ENCODE measurements around the gene LUC7L. TPM values are rescaled to one million over a fixed set of nuclear protein-coding genes. Genes with fewer than 3 reads are reported as not detected.
A peak's percentile ranks its signal among the peaks of the same experiment; 100 is the strongest.
"Not testable (repeated sequence)": the region's sequence is repeated elsewhere in the genome, so short reads cannot be mapped to it uniquely, and the experiment has no call there.

The LUC7L gene
- total RNA-seq, 1 donor from 2014 or later = 109 TPM

DNA sequence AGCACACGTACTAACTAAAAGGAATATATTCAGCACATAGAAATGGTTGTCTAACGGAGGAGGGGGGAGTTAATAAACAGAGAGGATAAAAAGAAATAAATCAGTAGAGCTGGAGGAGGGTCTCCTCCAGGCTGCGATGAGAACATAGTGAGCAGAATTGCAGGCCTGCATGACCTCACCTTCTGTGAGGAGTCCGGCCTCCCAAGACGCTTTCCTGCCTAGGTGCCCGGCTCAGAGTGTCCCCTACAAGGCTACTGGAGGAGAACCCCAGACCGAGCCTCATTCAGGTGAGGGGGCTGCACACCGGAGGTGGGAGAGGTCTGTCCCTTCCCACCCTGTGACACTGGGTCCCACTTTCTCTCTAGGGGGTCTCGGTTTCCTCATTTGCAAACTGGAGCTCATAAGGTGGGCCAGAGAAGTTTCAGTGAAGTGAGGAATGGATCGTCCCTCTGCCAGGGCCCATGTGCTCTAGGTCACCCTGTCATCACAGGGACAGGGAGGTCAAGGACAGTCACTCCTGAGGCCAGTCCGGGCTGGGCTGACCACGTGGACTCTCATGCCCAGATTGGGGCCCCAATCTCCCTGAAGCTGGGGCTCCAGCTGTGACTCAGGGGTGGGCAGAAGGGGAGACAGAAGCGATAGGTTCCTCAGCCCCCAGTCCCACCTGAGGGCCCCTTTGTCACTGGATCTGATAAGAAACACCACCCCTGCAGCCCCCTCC lies 66.8 kb downstream of the LUC7L start:
- TF ChIP-seq, protein P1, sequence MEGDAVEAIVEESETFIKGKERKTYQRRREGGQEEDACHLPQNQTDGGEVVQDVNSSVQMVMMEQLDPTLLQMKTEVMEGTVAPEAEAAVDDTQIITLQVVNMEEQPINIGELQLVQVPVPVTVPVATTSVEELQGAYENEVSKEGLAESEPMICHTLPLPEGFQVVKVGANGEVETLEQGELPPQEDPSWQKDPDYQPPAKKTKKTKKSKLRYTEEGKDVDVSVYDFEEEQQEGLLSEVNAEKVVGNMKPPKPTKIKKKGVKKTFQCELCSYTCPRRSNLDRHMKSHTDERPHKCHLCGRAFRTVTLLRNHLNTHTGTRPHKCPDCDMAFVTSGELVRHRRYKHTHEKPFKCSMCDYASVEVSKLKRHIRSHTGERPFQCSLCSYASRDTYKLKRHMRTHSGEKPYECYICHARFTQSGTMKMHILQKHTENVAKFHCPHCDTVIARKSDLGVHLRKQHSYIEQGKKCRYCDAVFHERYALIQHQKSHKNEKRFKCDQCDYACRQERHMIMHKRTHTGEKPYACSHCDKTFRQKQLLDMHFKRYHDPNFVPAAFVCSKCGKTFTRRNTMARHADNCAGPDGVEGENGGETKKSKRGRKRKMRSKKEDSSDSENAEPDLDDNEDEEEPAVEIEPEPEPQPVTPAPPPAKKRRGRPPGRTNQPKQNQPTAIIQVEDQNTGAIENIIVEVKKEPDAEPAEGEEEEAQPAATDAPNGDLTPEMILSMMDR (IDR thresholded peaks at IDR 0.05; ENCODE audit: insufficient read depth, low read length, poor library complexity, severe bottlenecking) = no peak
- Histone ChIP-seq H3K4me3 (ENCODE audit: low read depth, low read length) (no peak overlapping the region), H3K36me3 (ENCODE audit: control insufficient read depth, insufficient read depth, low read length) (no peaks in the 10 kb centered on the region), H3K27me3 (ENCODE audit: control insufficient read depth, insufficient read depth, low read length) (peaks cover 36% of the 10 kb centered on the region)
- DNase-seq (ENCODE audit: low read depth) = no peak

DNA sequence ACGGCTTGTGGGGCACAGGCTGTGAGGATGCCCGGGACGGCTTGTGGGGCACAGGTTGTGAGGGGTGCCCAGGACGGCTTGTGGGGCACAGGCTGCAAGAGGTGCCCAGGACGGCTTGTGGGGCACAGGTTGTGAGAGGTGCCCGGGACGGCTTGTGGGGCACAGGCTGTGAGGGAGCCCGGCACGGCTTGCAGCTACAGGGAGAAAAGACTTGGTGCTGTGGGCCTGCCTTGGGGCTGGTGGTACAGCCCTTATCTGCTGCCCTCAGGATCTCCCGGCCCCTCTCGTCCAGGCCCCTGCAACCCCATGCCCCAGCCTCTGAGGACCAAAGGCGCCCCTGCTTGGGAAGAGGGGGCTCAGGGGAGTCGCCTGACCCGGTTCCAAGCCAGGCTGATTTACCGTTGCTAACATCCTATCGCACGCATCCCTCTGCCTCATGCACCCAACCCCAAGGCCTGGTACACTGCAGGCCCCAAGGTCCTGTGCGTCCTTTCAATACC lies 68.5 kb downstream of the LUC7L start:
- TF ChIP-seq, protein P1 (IDR thresholded peaks at IDR 0.05; ENCODE audit: insufficient read depth, low read length, poor library complexity, severe bottlenecking) = no peak
- H3K36me3 ChIP-seq (ENCODE audit: control insufficient read depth, insufficient read depth, low read length) = no peaks in the 10 kb centered on the region
- no peak for DNase-seq (ENCODE audit: low read depth)
- H3K4me3 ChIP-seq (ENCODE audit: low read depth, low read length) = no peak overlapping the region
- H3K27me3 ChIP-seq (ENCODE audit: control insufficient read depth, insufficient read depth, low read length) = peaks cover 21% of the 10 kb centered on the region

DNA sequence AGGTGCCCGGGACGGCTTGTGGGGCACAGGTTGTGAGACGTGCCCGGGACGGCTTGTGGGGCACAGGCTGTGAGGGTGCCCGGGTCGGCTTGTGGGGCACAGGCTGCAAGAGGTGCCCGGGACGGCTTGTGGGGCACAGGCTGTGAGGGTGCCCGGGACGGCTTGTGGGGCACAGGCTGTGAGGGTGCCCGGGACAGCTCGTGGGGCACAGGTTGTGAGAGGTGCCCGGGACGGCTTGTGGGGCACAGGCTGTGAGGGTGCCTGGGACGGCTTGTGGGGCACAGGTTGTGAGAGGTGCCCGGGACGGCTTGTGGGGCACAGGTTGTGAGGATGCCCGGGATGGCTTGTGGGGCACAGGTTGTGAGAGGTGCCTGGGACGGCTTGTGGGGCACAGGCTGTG lies 69.0 kb downstream of the LUC7L start:
- H3K4me3 ChIP-seq (ENCODE audit: low read depth, low read length); H3K36me3 ChIP-seq (ENCODE audit: control insufficient read depth, insufficient read depth, low read length); DNase-seq (ENCODE audit: low read depth): not testable (repeated sequence)
- H3K27me3 ChIP-seq (ENCODE audit: control insufficient read depth, insufficient read depth, low read length) = peaks cover 16% of the 10 kb centered on the region

DNA sequence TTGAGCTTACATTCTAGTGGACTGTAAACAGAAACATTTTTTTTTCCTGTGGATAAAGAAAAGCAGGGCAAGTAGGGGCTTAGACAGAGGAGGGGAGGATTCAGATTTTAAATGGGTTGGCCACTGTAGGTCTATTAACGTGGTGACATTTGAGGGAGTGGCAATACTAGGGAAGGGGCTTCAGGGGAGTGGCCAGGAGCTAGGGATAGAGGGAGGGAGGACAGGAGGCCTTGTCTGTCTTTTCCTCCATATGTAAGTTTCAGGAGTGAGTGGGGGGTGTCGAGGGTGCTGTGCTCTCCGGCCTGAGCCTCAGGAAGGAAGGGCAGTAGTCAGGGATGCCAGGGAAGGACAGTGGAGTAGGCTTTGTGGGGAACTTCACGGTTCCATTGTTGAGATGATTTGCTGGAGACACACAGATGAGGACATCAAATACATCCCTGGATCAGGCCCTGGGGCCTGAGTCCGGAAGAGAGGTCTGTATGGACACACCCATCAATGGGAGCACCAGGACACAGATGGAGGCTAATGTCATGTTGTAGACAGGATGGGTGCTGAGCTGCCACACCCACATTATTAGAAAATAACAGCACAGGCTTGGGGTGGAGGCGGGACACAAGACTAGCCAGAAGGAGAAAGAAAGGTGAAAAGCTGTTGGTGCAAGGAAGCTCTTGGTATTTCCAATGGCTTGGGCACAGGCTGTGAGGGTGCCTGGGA lies 70.0 kb downstream of the LUC7L start:
- no peaks in the 10 kb centered on the region for H3K36me3 ChIP-seq (ENCODE audit: control insufficient read depth, insufficient read depth, low read length)
- no peak for DNase-seq (ENCODE audit: low read depth)
- H3K4me3 ChIP-seq (ENCODE audit: low read depth, low read length) = no peak overlapping the region
- peaks cover 16% of the 10 kb centered on the region for H3K27me3 ChIP-seq (ENCODE audit: control insufficient read depth, insufficient read depth, low read length)
- TF ChIP-seq, protein P1 (IDR thresholded peaks at IDR 0.05; ENCODE audit: insufficient read depth, low read length, poor library complexity, severe bottlenecking) = no peak

DNA sequence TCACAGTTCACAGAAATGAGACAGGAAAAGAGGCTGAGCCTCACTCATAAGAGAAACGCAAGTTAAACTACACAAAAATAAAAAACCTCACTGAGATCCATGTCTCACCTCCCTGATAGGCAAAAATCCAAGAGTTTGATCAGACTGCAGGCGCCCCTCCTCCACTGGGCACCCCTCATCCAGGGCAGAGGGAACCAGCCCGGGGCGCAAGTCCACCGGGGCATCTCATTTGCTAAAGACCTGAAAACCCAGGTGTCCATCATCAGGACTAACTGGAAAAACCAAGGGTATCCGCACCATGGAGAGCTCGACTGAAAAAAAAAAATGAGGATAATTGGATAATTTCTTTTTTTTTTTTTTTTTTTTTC lies 74.2 kb downstream of the LUC7L start:
- TF ChIP-seq, protein P1 (IDR thresholded peaks at IDR 0.05; ENCODE audit: insufficient read depth, low read length, poor library complexity, severe bottlenecking) = no peak
- Histone ChIP-seq H3K36me3 (ENCODE audit: control insufficient read depth, insufficient read depth, low read length) (no peaks in the 10 kb centered on the region), H3K27me3 (ENCODE audit: control insufficient read depth, insufficient read depth, low read length) (peaks cover 15% of the 10 kb centered on the region), H3K4me3 (ENCODE audit: low read depth, low read length) (no peak overlapping the region)
- no peak for DNase-seq (ENCODE audit: low read depth)

DNA sequence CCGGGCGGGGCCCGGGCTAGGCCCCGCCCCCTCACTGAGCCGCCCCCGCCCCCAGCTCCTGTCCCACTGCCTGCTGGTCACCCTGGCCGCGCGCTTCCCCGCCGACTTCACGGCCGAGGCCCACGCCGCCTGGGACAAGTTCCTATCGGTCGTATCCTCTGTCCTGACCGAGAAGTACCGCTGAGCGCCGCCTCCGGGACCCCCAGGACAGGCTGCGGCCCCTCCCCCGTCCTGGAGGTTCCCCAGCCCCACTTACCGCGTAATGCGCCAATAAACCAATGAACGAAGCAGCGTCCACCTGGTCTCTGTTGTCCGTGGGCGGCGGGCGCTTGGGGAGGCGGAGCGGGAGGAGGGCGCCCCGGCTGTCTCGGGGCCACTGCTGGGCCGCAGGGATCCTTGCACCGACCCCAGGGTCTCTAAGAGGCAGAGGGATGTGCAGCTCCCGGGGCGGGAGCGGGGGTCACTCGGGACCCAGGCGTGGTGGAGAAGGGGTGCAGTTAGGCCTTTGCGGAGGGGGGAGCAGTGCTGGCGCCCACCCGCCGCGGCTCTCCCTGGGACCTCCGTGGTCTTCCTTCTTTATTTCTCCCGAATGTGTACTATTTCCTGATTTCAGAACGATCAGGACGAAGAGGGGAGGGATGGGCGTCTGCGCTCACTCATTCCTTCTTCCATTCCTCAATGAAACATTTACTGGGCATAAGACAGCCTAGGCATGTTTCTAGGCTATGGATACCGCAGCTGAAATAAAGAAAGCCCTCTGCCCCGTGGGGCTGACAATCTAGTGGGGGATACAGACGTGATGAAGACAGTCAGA lies 74.8 kb downstream of the LUC7L start:
- Histone ChIP-seq H3K36me3 (ENCODE audit: control insufficient read depth, insufficient read depth, low read length) (no peaks in the 10 kb centered on the region), H3K27me3 (ENCODE audit: control insufficient read depth, insufficient read depth, low read length) (peaks cover 15% of the 10 kb centered on the region), H3K4me3 (ENCODE audit: low read depth, low read length) (peak overlapping the region; percentile 47)
- TF ChIP-seq, protein P1 (IDR thresholded peaks at IDR 0.05; ENCODE audit: insufficient read depth, low read length, poor library complexity, severe bottlenecking) = no peak
- no peak for DNase-seq (ENCODE audit: low read depth)

DNA sequence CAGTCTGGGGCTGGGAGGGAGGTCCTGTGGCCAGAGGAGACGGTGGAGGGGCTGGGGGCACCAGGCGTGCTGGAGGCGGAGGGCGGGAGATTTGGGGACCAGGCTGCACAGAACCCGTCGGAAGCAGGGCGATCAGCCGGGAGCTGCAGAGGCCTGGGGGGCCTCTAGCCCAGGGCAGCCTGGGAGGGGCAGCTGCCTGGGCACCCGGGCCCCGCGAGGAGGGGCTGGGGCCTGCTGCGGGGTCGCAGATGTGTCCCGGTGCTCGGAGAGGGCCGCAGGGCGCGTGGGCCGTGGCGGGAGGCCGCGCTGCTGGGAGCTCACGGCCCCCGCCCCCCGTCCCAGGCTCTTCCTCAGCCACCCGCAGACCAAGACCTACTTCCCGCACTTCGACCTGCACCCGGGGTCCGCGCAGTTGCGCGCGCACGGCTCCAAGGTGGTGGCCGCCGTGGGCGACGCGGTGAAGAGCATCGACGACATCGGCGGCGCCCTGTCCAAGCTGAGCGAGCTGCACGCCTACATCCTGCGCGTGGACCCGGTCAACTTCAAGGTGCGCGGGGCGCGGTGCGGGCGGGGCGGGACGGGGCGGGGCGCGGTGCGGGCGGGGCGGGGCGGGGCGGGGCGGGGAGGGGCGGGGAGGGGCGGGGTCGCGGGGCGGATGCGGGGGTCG lies 75.6 kb downstream of the LUC7L start:
- H3K4me3 ChIP-seq (ENCODE audit: low read depth, low read length); DNase-seq (ENCODE audit: low read depth); H3K36me3 ChIP-seq (ENCODE audit: control insufficient read depth, insufficient read depth, low read length): not testable (repeated sequence)
- H3K27me3 ChIP-seq (ENCODE audit: control insufficient read depth, insufficient read depth, low read length) = peaks cover 16% of the 10 kb centered on the region

DNA sequence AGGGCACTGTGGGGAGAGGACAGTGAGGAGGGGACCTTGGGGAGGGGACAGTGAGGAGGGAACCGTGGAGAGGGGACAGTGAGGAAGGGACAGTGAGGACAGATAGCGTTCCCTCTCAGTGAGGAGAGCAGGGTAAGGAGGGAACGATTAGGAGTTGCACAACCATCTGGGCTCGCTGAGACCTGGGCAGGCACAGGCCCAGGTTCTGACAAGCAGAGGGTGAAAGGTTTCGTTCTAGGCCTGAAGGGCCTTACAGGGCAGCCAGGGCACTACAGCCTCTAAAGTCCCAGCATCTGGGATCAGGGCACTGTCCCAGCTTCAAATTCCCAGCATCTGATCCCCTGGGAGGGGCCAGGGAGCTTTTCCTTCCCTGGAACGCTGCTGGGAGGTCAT lies 76.1 kb downstream of the LUC7L start:
- not testable (repeated sequence) for H3K4me3 ChIP-seq (ENCODE audit: low read depth, low read length); DNase-seq (ENCODE audit: low read depth); H3K36me3 ChIP-seq (ENCODE audit: control insufficient read depth, insufficient read depth, low read length)
- peaks cover 16% of the 10 kb centered on the region for H3K27me3 ChIP-seq (ENCODE audit: control insufficient read depth, insufficient read depth, low read length)

All from kidney epithelial cell (primary cell).